Measurements from ENCODE around the gene GNG8. TPM values are rescaled to one million over a fixed set of nuclear protein-coding genes. Genes with fewer than 3 reads are reported as not detected.
A peak's percentile ranks its signal among the peaks of the same experiment; 100 is the strongest.

Gene GNG8
- total and polyA plus RNA-seq, 2 experiments from 2014 or later = 4.6 TPM; not detected in 1

DNA sequence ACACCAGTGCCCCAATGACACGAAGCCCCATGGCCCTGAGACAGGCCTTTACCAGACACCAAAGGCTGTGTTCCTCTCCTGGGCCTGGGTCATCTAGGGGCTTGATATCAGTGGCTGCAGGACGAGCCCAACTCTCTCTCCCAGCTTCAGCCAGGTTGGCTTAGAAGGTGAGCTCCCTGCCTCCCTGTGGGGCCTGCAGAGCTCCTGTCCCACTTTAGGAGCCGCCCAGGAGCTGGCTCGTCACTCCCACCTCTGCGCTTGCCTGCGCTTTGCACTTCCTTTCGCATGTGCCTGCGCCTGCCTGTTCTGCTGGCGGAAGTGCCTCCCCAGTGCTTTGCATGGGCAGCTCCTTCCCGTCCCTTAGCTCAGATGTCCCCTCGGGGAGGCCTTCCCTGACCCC lies 30.0 kb downstream of the GNG8 start:
- peaks cover 48% of the 10 kb centered on the region for H4K20me1 ChIP-seq (ENCODE audit: insufficient read depth, poor library complexity, severe bottlenecking)
- H3K9me2 ChIP-seq (replicated peaks; ENCODE audit: insufficient read depth) = no peaks in the 10 kb centered on the region
- no peak overlapping the region for H3K27ac ChIP-seq
- no peaks in the 10 kb centered on the region for H3K36me3 ChIP-seq (replicated peaks; ENCODE audit: insufficient read depth, low read depth)
- no peak for DNase-seq (ENCODE audit: low spot score)
- H3K79me2 ChIP-seq = peaks cover 61% of the 10 kb centered on the region
- no peak overlapping the region for H3K4me3 ChIP-seq
- no peak for TF ChIP-seq EZH2 (IDR thresholded peaks at IDR 0.05; ENCODE audit: borderline replicate concordance)
- TF ChIP-seq CTCF (IDR thresholded peaks at IDR 0.05; ENCODE audit: poor library complexity) = no peak
- TF ChIP-seq EZH2phosphoT487 (IDR thresholded peaks at IDR 0.05; ENCODE audit: low read depth, severe bottlenecking, unreplicated experiment) = no peak
- no peaks in the 10 kb centered on the region for H3K27me3 ChIP-seq
- H3K4me1 ChIP-seq (ENCODE audit: insufficient read depth) = peaks cover 16% of the 10 kb centered on the region
- H2AFZ ChIP-seq = no peak overlapping the region
- WGBS (ENCODE audit: low lambda C conversion rate, missing lambda C conversion rate) = 92% methylated on average over 11 of the region's 11 CpGs
- H3K9me3 ChIP-seq (ENCODE audit: low read depth) = no peaks in the 10 kb centered on the region
- no peak overlapping the region for H3K4me2 ChIP-seq

GRCh38 chr19:46605356-46605821 lies 30.6 kb downstream of the GNG8 start:
- Histone ChIP-seq H3K36me3 (replicated peaks; ENCODE audit: insufficient read depth, low read depth) (no peaks in the 10 kb centered on the region), H3K27me3 (no peaks in the 10 kb centered on the region), H4K20me1 (ENCODE audit: insufficient read depth, poor library complexity, severe bottlenecking) (peaks cover 48% of the 10 kb centered on the region), H3K79me2 (peaks cover 61% of the 10 kb centered on the region), H3K4me1 (ENCODE audit: insufficient read depth) (peaks cover 16% of the 10 kb centered on the region), H3K9me3 (ENCODE audit: low read depth) (no peaks in the 10 kb centered on the region), H3K9me2 (replicated peaks; ENCODE audit: insufficient read depth) (no peaks in the 10 kb centered on the region), H2AFZ (no peak overlapping the region), H3K27ac (no peak overlapping the region), H3K4me3 (no peak overlapping the region), H3K4me2 (peak overlapping the region; percentile 87)
- 89% methylated on average over 16 of the region's 16 CpGs for WGBS (ENCODE audit: low lambda C conversion rate, missing lambda C conversion rate)
- TF ChIP-seq CTCF (IDR thresholded peaks at IDR 0.05; ENCODE audit: poor library complexity) = no peak
- no peak for TF ChIP-seq EZH2phosphoT487 (IDR thresholded peaks at IDR 0.05; ENCODE audit: low read depth, severe bottlenecking, unreplicated experiment)
- TF ChIP-seq EZH2 (IDR thresholded peaks at IDR 0.05; ENCODE audit: borderline replicate concordance) = no peak
- no peak for DNase-seq (ENCODE audit: low spot score)

GRCh38 chr19:46604781-46605355 lies 31.1 kb downstream of the GNG8 start:
- Histone ChIP-seq H3K27ac (no peak overlapping the region), H4K20me1 (ENCODE audit: insufficient read depth, poor library complexity, severe bottlenecking) (peaks cover 48% of the 10 kb centered on the region)

More at GRCh38 chr19:46604781-46605355, 31.1 kb downstream of the GNG8 start:
- H3K79me2 ChIP-seq = peaks cover 61% of the 10 kb centered on the region
- H3K9me2 ChIP-seq (replicated peaks; ENCODE audit: insufficient read depth) = no peaks in the 10 kb centered on the region
- no peak overlapping the region for H3K4me3 ChIP-seq
- no peak overlapping the region for H2AFZ ChIP-seq
- peak overlapping the region; percentile 87 for H3K4me2 ChIP-seq
- TF ChIP-seq EZH2phosphoT487 (IDR thresholded peaks at IDR 0.05; ENCODE audit: low read depth, severe bottlenecking, unreplicated experiment) (no peak), EZH2 (IDR thresholded peaks at IDR 0.05; ENCODE audit: borderline replicate concordance) (no peak), CTCF (IDR thresholded peaks at IDR 0.05; ENCODE audit: poor library complexity) (no peak)
- H3K27me3 ChIP-seq = no peaks in the 10 kb centered on the region
- H3K4me1 ChIP-seq (ENCODE audit: insufficient read depth) = peaks cover 16% of the 10 kb centered on the region
- 81% methylated on average over 12 of the region's 13 CpGs for WGBS (ENCODE audit: low lambda C conversion rate, missing lambda C conversion rate)
- no peaks in the 10 kb centered on the region for H3K9me3 ChIP-seq (ENCODE audit: low read depth)
- peak; percentile 8 for DNase-seq (ENCODE audit: low spot score)
- no peaks in the 10 kb centered on the region for H3K36me3 ChIP-seq (replicated peaks; ENCODE audit: insufficient read depth, low read depth)

All from hepatocyte (in vitro differentiated cells).